ENCODE measurements around the gene SNX18. TPM values are rescaled to one million over a fixed set of nuclear protein-coding genes. Genes with fewer than 3 reads are reported as not detected.

The SNX18 gene
- polyA plus RNA-seq, 1 of the 3 experiments (the other 2 are of a cell fraction): 4.6 TPM

DNA sequence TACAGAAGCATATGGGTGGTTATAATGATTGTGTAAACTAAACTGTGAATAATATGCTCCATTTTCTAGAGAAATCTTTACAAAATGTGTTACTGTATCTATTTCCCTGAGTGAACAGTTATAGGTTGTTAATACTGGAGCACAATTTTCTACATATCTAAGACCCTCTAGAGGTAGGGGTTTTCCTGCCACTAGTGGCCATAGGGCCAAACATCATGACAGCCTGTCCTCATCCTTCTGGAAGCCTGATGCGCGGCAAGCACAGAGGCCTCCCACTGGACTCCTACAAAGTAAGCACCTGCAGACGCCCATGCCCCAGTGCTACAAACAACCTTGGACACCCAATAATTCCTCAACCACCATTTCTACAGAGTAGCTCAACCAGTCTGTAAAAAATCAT lies 1.9 kb upstream of the SNX18 start (continued):
- TF ChIP-seq, protein P1, sequence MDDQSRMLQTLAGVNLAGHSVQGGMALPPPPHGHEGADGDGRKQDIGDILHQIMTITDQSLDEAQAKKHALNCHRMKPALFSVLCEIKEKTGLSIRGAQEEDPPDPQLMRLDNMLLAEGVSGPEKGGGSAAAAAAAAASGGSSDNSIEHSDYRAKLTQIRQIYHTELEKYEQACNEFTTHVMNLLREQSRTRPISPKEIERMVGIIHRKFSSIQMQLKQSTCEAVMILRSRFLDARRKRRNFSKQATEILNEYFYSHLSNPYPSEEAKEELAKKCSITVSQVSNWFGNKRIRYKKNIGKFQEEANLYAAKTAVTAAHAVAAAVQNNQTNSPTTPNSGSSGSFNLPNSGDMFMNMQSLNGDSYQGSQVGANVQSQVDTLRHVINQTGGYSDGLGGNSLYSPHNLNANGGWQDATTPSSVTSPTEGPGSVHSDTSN (IDR thresholded peaks at IDR 0.05): no peak
- TF ChIP-seq SIN3A (IDR thresholded peaks at IDR 0.05; ENCODE audit: borderline replicate concordance, low read depth, low read length): no peak
- TF ChIP-seq, protein P2, sequence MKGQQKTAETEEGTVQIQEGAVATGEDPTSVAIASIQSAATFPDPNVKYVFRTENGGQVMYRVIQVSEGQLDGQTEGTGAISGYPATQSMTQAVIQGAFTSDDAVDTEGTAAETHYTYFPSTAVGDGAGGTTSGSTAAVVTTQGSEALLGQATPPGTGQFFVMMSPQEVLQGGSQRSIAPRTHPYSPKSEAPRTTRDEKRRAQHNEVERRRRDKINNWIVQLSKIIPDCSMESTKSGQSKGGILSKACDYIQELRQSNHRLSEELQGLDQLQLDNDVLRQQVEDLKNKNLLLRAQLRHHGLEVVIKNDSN (IDR thresholded peaks at IDR 0.05; ENCODE audit: borderline replicate concordance, low read depth): no peak
- TF ChIP-seq POLR2AphosphoS5 (IDR thresholded peaks at IDR 0.05; ENCODE audit: low read depth, low read length): no peak

DNA sequence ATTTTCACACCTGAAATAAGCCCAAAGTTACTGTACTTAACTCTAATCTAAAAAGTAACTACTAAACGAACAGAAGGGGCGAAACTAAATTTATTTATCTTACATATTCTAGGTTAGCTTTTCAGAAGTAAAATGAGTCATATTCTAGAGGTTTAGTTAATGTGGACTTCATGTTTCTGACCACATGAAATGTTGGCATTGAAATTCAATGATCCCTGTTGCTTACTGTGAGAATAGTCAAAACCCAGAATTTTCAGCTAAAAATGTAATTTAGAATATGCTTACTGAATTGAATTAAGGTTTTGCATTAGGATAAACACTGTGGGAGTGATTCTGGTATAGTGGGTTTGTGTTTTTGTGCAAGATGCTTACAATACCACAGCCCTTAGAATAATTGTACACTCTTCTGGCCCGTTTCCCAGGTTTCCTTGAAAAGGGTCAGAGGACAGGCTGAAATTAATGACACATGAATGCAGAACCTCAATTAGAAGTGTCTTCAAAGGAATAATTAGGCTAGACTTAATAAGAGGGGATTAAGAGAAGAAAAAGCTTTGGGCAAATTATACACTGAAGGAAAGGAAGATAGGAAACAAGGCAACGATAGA lies 1.4 kb upstream of the SNX18 start:
- H3F3A ChIP-seq (replicated peaks; ENCODE audit: insufficient read depth): no peaks in the 10 kb centered on the region
- CTCF ChIA-PET: interaction anchor here (0.8 to 5.3 kb wide), 32 partner anchors 10 to 390 kb away, joined by 3 to 158 read pairs (median 7); no protein-coding TSS in a partner anchor
- 81% methylated on average over 4 of the region's 4 CpGs for WGBS (ENCODE audit: low lambda C conversion rate)
- H3K9me2 ChIP-seq: no peaks in the 10 kb centered on the region
- no peak for DNase-seq
- no peak for TF ChIP-seq RXRA (IDR thresholded peaks at IDR 0.05; ENCODE audit: borderline replicate concordance, low read depth)
- no peak for TF ChIP-seq MEF2A (IDR thresholded peaks at IDR 0.05; ENCODE audit: borderline replicate concordance, low read depth)
- no peak overlapping the region for H3K9ac ChIP-seq
- H3K27me3 ChIP-seq (ENCODE audit: insufficient read depth): no peaks in the 10 kb centered on the region
- no peak overlapping the region for H3K27ac ChIP-seq (ENCODE audit: low read depth in 2 of 2, low read length in 1 of 2)
- no peaks in the 10 kb centered on the region for H4K20me1 ChIP-seq (ENCODE audit: insufficient read depth)
- no peak overlapping the region for H3K4me3 ChIP-seq (ENCODE audit: low read depth in 2 of 2, low read length in 1 of 2)
- POLR2A ChIA-PET: interaction anchor here (1.4 kb wide), 1 partner anchor 328 kb away, joined by 13 read pairs; no protein-coding TSS in a partner anchor
- no peaks in the 10 kb centered on the region for H3K9me3 ChIP-seq
- H2AFZ ChIP-seq (ENCODE audit: low read depth): no peak overlapping the region
- no peak overlapping the region for H3K4me2 ChIP-seq
- peaks cover 4 to 6% of the 10 kb centered on the region in 2 experiments for H3K36me3 ChIP-seq (replicated peaks in 1 of 2; ENCODE audit: control insufficient read depth in 1 of 2, insufficient read depth in 2 of 2, low read length in 1 of 2)
- H3K4me1 ChIP-seq (ENCODE audit: control insufficient read depth in 1 of 2, insufficient read depth in 2 of 2, low read depth in 1 of 2, low read length in 1 of 2): peaks cover 15 to 35% of the 10 kb centered on the region in 2 experiments; a peak in 3 of 4 replicates
- peaks cover 10% of the 10 kb centered on the region; the same call in 1 of the 2 replicates for H3K79me2 ChIP-seq (ENCODE audit: insufficient read depth)

DNA sequence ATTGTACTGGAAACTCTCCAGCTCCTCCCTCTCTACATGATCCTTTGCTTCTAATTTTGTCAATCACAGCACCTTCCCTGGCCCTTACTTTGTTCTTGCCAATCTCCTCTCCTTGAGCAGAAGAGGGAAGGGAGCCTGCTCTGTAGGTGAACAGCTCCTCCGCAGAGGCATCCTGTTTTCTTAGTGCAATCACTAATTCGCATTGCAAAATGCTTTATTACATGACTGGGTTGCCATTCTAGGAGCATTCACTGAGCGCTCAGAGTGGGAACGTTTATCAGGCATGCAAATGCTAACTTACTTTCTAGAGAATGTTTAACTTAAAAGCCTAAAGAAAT lies 416 bp upstream of the SNX18 start:
- no peaks in the 10 kb centered on the region for H3F3A ChIP-seq (replicated peaks; ENCODE audit: insufficient read depth)
- WGBS (ENCODE audit: low lambda C conversion rate): 4% methylated on average over 4 of the region's 4 CpGs
- DNase-seq: no peak
- H4K20me1 ChIP-seq (ENCODE audit: insufficient read depth): no peaks in the 10 kb centered on the region
- H3K79me2 ChIP-seq (ENCODE audit: insufficient read depth): peaks cover 16% of the 10 kb centered on the region; the same call in 1 of the 2 replicates
- H3K27me3 ChIP-seq (ENCODE audit: insufficient read depth): no peaks in the 10 kb centered on the region
- TF ChIP-seq GABPA (IDR thresholded peaks at IDR 0.05; ENCODE audit: low read depth): no peak
- TF ChIP-seq, protein P3, sequence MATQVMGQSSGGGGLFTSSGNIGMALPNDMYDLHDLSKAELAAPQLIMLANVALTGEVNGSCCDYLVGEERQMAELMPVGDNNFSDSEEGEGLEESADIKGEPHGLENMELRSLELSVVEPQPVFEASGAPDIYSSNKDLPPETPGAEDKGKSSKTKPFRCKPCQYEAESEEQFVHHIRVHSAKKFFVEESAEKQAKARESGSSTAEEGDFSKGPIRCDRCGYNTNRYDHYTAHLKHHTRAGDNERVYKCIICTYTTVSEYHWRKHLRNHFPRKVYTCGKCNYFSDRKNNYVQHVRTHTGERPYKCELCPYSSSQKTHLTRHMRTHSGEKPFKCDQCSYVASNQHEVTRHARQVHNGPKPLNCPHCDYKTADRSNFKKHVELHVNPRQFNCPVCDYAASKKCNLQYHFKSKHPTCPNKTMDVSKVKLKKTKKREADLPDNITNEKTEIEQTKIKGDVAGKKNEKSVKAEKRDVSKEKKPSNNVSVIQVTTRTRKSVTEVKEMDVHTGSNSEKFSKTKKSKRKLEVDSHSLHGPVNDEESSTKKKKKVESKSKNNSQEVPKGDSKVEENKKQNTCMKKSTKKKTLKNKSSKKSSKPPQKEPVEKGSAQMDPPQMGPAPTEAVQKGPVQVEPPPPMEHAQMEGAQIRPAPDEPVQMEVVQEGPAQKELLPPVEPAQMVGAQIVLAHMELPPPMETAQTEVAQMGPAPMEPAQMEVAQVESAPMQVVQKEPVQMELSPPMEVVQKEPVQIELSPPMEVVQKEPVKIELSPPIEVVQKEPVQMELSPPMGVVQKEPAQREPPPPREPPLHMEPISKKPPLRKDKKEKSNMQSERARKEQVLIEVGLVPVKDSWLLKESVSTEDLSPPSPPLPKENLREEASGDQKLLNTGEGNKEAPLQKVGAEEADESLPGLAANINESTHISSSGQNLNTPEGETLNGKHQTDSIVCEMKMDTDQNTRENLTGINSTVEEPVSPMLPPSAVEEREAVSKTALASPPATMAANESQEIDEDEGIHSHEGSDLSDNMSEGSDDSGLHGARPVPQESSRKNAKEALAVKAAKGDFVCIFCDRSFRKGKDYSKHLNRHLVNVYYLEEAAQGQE (IDR thresholded peaks at IDR 0.05; ENCODE audit: low read depth, low read length): 0 out of 2 replicates have a peak, but pooled peaks have one; percentile 30
- peaks cover 4 to 6% of the 10 kb centered on the region in 2 experiments for H3K36me3 ChIP-seq (replicated peaks in 1 of 2; ENCODE audit: control insufficient read depth in 1 of 2, insufficient read depth in 2 of 2, low read length in 1 of 2)
- peak overlapping the region; percentile 65 for H3K4me2 ChIP-seq
- no peak overlapping the region for H3K27ac ChIP-seq (ENCODE audit: low read depth in 2 of 2, low read length in 1 of 2)
- H2AFZ ChIP-seq (ENCODE audit: low read depth): peak overlapping the region; percentile 84
- no peak overlapping the region for H3K9ac ChIP-seq
- peaks cover 15 to 35% of the 10 kb centered on the region in 2 experiments; a peak in 3 of 4 replicates for H3K4me1 ChIP-seq (ENCODE audit: control insufficient read depth in 1 of 2, insufficient read depth in 2 of 2, low read depth in 1 of 2, low read length in 1 of 2)
- ChIA-PET CTCF (interaction anchor here (0.5 to 5.3 kb wide), 67 partner anchors 9 to 656 kb away, joined by 3 to 158 read pairs (median 5); partner anchors contain the start of genes ARL15 and CDC20B), POLR2A (interaction anchor here (0.9 to 1.4 kb wide), 2 partner anchors 327 to 351 kb away, joined by 4 to 13 read pairs; no protein-coding TSS in a partner anchor)
- H3K9me3 ChIP-seq: no peaks in the 10 kb centered on the region
- peak overlapping the region; percentile 77 to 93; a peak in 3 of 4 replicates for H3K4me3 ChIP-seq (ENCODE audit: low read depth in 2 of 2, low read length in 1 of 2)
- H3K9me2 ChIP-seq: no peaks in the 10 kb centered on the region
